ENCODE measurements around the gene ERN2.

DNA sequence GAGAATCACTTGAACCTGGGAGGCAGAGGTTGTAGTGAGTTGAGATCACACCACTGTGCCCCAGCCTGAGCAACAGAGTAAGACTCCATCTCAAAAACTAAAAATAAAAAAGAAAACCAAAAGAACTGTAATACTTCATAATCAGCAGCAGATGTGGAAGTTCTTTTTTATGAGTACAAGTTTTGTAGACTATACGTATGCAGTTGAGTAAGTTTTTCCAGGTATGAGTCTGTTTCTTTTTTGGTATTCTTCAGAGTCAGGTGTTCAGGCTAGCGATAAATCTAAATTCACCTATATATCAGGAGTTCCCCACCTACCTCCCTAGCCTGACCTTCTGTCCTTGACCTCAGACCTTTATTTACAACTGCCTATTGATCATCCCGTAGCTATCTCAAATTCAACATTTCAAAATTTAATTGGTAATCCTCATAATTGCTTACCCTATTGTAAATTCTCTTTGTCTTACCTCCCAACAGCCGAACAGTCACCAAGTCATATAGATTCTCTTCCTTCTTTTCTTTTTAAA lies 61.0 kb downstream of the ERN2 start:
- TF ChIP-seq, protein P1, sequence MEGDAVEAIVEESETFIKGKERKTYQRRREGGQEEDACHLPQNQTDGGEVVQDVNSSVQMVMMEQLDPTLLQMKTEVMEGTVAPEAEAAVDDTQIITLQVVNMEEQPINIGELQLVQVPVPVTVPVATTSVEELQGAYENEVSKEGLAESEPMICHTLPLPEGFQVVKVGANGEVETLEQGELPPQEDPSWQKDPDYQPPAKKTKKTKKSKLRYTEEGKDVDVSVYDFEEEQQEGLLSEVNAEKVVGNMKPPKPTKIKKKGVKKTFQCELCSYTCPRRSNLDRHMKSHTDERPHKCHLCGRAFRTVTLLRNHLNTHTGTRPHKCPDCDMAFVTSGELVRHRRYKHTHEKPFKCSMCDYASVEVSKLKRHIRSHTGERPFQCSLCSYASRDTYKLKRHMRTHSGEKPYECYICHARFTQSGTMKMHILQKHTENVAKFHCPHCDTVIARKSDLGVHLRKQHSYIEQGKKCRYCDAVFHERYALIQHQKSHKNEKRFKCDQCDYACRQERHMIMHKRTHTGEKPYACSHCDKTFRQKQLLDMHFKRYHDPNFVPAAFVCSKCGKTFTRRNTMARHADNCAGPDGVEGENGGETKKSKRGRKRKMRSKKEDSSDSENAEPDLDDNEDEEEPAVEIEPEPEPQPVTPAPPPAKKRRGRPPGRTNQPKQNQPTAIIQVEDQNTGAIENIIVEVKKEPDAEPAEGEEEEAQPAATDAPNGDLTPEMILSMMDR (IDR thresholded peaks at IDR 0.05 in 2 of 3, conservative IDR thresholded peaks at IDR 0.05 in 1 of 3; ENCODE audit: borderline replicate concordance in 1 of 3, insufficient read depth in 1 of 3, low read depth in 2 of 3, low read length in 2 of 3): no peak
- no peak for TF ChIP-seq SIN3A (IDR thresholded peaks at IDR 0.05; ENCODE audit: low read depth)
